Panc1 (cell line): ENCODE results near the gene SOX4. TPM values are rescaled to one million over a fixed set of nuclear protein-coding genes. Genes with fewer than 3 reads are reported as not detected.

Experiments
- ATAC-seq: fragments of 200-7000 bp; cut with Tn5 transposase; 2 replicates; pipeline ENCODE4 v1.9.1; 2020; ENCODE audit warnings: mild to moderate bottlenecking, moderate library complexity
- BruUV-seq: library from RNA; stranded (reverse); fragments of 400-500 nt; replicated peaks from 2 replicates; lab custom pipeline; 2021; lab: Mats Ljungman, UMichigan
- CTCF ChIA-PET: fragments of 300-600 bp; sonication (Branson Sonifier 250); formaldehyde crosslinking; loops from one replicate; lab custom pipeline; 2022; ENCODE audit warnings: antibody characterized with exemption; lab: Charles Lee
- POLR2A ChIA-PET: fragments of 300-600 bp; sonication (Branson Sonifier 250); formaldehyde crosslinking; loops from one replicate; lab custom pipeline; 2022; ENCODE audit warnings: antibody characterized with exemption; lab: Charles Lee
- DNase-seq: peaks from one replicate; pipeline ENCODE4 v3.0.0-alpha.2; 2010; ENCODE audit warnings: low read depth, low spot score
- H3K27ac ChIP-seq: 2 replicates; pipeline ENCODE4 v1.5.1; 2011; ENCODE audit warnings: mild to moderate bottlenecking, low read length, inconsistent platforms
- H3K27me3 ChIP-seq: fragments of 200-500 bp; sonication (Bioruptor generic); 2 replicates; pipeline ENCODE4 v1.6.0; 2014; ENCODE audit warnings: low read length, inconsistent platforms; ENCODE audit not compliant: control insufficient read depth, insufficient read depth
- H3K36me3 ChIP-seq: fragments of 200-500 bp; sonication (Bioruptor generic); 2 replicates; pipeline ENCODE4 v1.5.1; 2014; ENCODE audit warnings: inconsistent platforms, mild to moderate bottlenecking, low read length, moderate library complexity; ENCODE audit not compliant: control insufficient read depth, insufficient read depth
- H3K4me1 ChIP-seq: 2 replicates; pipeline ENCODE4 v1.5.1; 2011; ENCODE audit warnings: inconsistent platforms, mild to moderate bottlenecking, low read length, moderate library complexity; ENCODE audit not compliant: control insufficient read depth, insufficient read depth
- H3K4me3 ChIP-seq, 2 experiments: 2 replicates each; pipeline ENCODE4 v1.5.1; 2011 to 2012; ENCODE audit warnings: low read depth in 2 of 2, low read length in 2 of 2, mild to moderate bottlenecking in 2 of 2, inconsistent platforms in 1 of 2, moderate library complexity in 1 of 2
- H3K9me3 ChIP-seq: fragments of 200-500 bp; sonication (Bioruptor generic); 2 replicates; pipeline ENCODE4 v1.5.1; 2014; ENCODE audit warnings: low read depth, mild to moderate bottlenecking, inconsistent platforms, low read length, moderate library complexity; ENCODE audit not compliant: control insufficient read depth, insufficient read depth
- CTCF ChIP-seq: fragments of 450-650 bp; IDR thresholded peaks from 2 replicates; pipeline ENCODE4 v1.5.1; 2017; ENCODE audit warnings: mild to moderate bottlenecking
- POLR2AphosphoS5 ChIP-seq: IDR thresholded peaks from 2 replicates; pipeline ENCODE4 v1.6.1; 2012; ENCODE audit warnings: mild to moderate bottlenecking, low read depth, low read length, moderate library complexity
- SIN3A ChIP-seq: IDR thresholded peaks from 2 replicates; pipeline ENCODE4 v1.6.1; 2012; ENCODE audit warnings: low read depth, mild to moderate bottlenecking, low read length, moderate library complexity, borderline replicate concordance; ENCODE audit not compliant: insufficient read depth
- TCF7L2 ChIP-seq: IDR thresholded peaks from 2 replicates; pipeline ENCODE4 v1.6.1; 2011; ENCODE audit warnings: mild to moderate bottlenecking, low read depth, low read length, inconsistent platforms
- in situ Hi-C: cut with HindIII; loops from 2 replicates; pipeline ENCODE4 v1.10.0; 2016; ENCODE audit warnings: low sequenced_read_pairs, low pct_unique_long_range_greater_than_20kb
- intact Hi-C: fragments of 100-400 bp; cut with micrococcal nuclease; formaldehyde crosslinking; loops from one replicate; pipeline ENCODE4 v1.10.0; 2022; ENCODE audit not compliant: unreplicated experiment
- total RNA-seq: library from RNA; stranded (reverse); gene quantifications from one replicate; pipeline ENCODE4 v1.2.1, GENCODE V29; 2021; ENCODE audit not compliant: unreplicated experiment
- TF ChIP-seq, protein P1 (sequence below), 2 experiments: IDR thresholded peaks; 2 replicates each; pipeline ENCODE4 v1.6.1; 2011 to 2012; ENCODE audit warnings: low read depth in 2 of 2, control low read depth in 1 of 2, low read length in 1 of 2, mild to moderate bottlenecking in 1 of 2, moderate library complexity in 1 of 2; ENCODE audit not compliant: insufficient read depth in 1 of 2

SOX4 gene
- total RNA-seq, 1 experiment from 2014 or later, result 71.9 TPM

DNA sequence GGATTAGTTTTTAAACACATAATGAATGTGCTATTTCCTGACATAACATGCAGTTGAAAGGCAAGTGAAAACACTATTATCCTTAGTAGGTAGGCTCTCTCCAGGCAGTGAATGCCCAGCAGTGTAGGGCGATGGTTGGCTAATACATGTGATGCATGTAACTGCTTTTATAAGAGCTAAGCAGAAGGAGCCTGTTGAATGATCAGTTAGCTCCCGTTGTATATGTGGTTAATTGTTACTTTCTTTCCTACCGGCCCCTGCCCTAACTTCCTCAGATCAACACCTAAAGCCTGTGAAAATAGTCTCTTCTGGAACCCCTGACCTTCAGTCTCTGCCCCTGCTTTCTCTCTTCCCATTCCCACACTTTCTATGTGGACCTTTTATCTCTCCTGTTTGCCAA is 10.5 kb downstream of the SOX4 start:
- no peaks in the 10 kb centered on the region for H3K27me3 ChIP-seq
- ATAC-seq, result no peak
- ChIA-PET POLR2A (no interaction called here), CTCF (no interaction called here)
- peak overlapping the region; percentile 67; the same call in 1 of the 2 replicates for H3K27ac ChIP-seq
- intact Hi-C loops (no loop called here), in situ Hi-C loops (no loop called here)
- no peak for DNase-seq
- H3K4me1 ChIP-seq, result peaks cover 14% of the 10 kb centered on the region
- no TSS peak for BruUV-seq
- no peaks in the 10 kb centered on the region for H3K9me3 ChIP-seq
- TF ChIP-seq TCF7L2 (no peak), SIN3A (no peak)
- H3K4me3 ChIP-seq, result no peak overlapping the region
- 0 out of 2 replicates have a peak, but pooled peaks cover 3% of the 10 kb centered on the region for H3K36me3 ChIP-seq

DNA sequence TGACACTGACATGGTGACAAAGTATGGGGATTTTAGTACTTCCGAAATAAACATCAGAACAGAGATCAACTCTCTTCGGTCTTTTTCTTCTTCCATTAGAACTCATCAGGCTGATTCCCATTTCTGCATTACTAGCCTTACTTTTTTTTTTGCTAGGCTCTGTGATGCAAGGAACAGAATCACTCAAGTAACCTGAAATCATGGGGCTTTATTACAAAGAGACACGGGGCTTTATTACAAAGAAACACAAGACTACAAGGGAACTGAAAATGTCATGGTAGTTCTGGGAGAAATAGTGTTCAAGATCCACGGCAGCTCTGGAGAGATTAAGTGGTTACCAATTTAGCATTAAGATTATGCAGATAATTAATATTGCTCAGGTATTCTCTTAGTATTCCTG is 11.6 kb downstream of the SOX4 start:
- TF ChIP-seq CTCF (no peak), POLR2AphosphoS5 (no peak), SIN3A (no peak), TCF7L2 (no peak)
- TF ChIP-seq, protein P1, sequence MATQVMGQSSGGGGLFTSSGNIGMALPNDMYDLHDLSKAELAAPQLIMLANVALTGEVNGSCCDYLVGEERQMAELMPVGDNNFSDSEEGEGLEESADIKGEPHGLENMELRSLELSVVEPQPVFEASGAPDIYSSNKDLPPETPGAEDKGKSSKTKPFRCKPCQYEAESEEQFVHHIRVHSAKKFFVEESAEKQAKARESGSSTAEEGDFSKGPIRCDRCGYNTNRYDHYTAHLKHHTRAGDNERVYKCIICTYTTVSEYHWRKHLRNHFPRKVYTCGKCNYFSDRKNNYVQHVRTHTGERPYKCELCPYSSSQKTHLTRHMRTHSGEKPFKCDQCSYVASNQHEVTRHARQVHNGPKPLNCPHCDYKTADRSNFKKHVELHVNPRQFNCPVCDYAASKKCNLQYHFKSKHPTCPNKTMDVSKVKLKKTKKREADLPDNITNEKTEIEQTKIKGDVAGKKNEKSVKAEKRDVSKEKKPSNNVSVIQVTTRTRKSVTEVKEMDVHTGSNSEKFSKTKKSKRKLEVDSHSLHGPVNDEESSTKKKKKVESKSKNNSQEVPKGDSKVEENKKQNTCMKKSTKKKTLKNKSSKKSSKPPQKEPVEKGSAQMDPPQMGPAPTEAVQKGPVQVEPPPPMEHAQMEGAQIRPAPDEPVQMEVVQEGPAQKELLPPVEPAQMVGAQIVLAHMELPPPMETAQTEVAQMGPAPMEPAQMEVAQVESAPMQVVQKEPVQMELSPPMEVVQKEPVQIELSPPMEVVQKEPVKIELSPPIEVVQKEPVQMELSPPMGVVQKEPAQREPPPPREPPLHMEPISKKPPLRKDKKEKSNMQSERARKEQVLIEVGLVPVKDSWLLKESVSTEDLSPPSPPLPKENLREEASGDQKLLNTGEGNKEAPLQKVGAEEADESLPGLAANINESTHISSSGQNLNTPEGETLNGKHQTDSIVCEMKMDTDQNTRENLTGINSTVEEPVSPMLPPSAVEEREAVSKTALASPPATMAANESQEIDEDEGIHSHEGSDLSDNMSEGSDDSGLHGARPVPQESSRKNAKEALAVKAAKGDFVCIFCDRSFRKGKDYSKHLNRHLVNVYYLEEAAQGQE (IDR thresholded peaks at IDR 0.05; ENCODE audit: insufficient read depth in 1 of 2, low read depth in 2 of 2, low read length in 1 of 2), result no peak
- Histone ChIP-seq H3K4me3 (no peak overlapping the region), H3K4me1 (peaks cover 9% of the 10 kb centered on the region; the same call in 1 of the 2 replicates), H3K36me3 (no peaks in the 10 kb centered on the region), H3K27ac (peak overlapping the region; percentile 30; the same call in 1 of the 2 replicates), H3K27me3 (no peaks in the 10 kb centered on the region), H3K9me3 (no peaks in the 10 kb centered on the region)
- POLR2A ChIA-PET, result no interaction called here
- no peak for DNase-seq
- no peak for ATAC-seq
- intact Hi-C loops (no loop called here), in situ Hi-C loops (no loop called here)
- BruUV-seq, result no TSS peak
- CTCF ChIA-PET, result interaction anchor here (0.7 kb wide), 1 partner anchor 1040 kb away, joined by 4 read pairs; no protein-coding TSS in a partner anchor

DNA sequence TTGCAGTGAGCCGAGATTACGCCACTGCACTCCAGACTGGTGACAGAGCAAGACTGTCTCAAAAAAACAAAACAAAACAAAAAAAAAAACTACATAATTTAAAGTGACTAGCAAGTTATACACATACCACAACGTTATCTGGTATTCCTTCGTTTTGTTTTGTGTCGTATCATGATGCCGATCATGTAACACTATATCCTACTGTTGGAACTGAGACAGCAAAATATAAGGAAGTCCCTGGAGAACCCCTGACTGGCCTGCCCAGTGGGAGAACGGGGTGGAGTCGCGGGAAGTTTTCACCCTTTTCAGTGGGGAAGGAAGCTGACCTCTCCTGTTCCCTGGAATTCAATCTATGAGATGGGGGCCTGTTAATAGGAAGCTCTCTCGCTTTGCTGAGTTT is 15.1 kb downstream of the SOX4 start:
- 0 out of 2 replicates have a peak overlapping the region, but pooled peaks have one; percentile 12 for H3K27ac ChIP-seq
- no peaks in the 10 kb centered on the region for H3K9me3 ChIP-seq
- in situ Hi-C loops, result no loop called here
- no peak for ATAC-seq
- no peak overlapping the region for H3K4me3 ChIP-seq
- BruUV-seq, result no TSS peak
- no peak for DNase-seq
- CTCF ChIA-PET, result no interaction called here
- POLR2A ChIA-PET, result no interaction called here
- peaks cover 5% of the 10 kb centered on the region; the same call in 1 of the 2 replicates for H3K4me1 ChIP-seq
- intact Hi-C loops, result no loop called here
- H3K27me3 ChIP-seq, result no peaks in the 10 kb centered on the region
- TF ChIP-seq SIN3A, result no peak
- TF ChIP-seq POLR2AphosphoS5, result no peak
- TF ChIP-seq TCF7L2, result no peak
- no peak for TF ChIP-seq CTCF
- H3K36me3 ChIP-seq, result no peaks in the 10 kb centered on the region
